HG02763 (cell line): ENCODE results near the gene SAMD4B.
"Not testable (repeated sequence)": the region's sequence is repeated elsewhere in the genome, so short reads cannot be mapped to it uniquely, and the experiment has no call there.

ENCODE experiments used
- ATAC-seq: cut with Tn5 transposase; IDR thresholded peaks from one replicate; pipeline ENCODE4 v1.9.1; 2021; ENCODE audit warnings: mild to moderate bottlenecking, moderate library complexity; ENCODE audit not compliant: unreplicated experiment

The SAMD4B gene

GRCh38 chr19:39341719-39342604 lies at the start of gene SAMD4B:
TSS of gene SAMD4B (plus strand) at chr19:39342421. CDS start at chr19:39356894, 14,473 bp downstream.
- ATAC-seq: peak; percentile 90

- no peak for ATAC-seq
These were observed 48.8 kb upstream of the SAMD4B start for GRCh38 chr19:39293394-39293793.

GRCh38 chr19:39296055-39296645 lies 46.1 kb upstream of the SAMD4B start, which contains the start of gene IFNL1:
TSS of gene IFNL1 (plus strand) at chr19:39296407. CDS start at chr19:39296422, 15 bp downstream.
- ATAC-seq: no peak

- ATAC-seq: no peak
These were observed 45.3 kb upstream of the SAMD4B start for GRCh38 chr19:39296906-39297305.

- no peak for ATAC-seq
These were observed 44.1 kb upstream of the SAMD4B start for GRCh38 chr19:39297931-39298634.

GRCh38 chr19:39299404-39299803 lies 42.8 kb upstream of the SAMD4B start:
- no peak for ATAC-seq

- no peak for ATAC-seq
These were observed 42.4 kb upstream of the SAMD4B start for GRCh38 chr19:39299832-39300231.

- no peak for ATAC-seq
These were observed 41.2 kb upstream of the SAMD4B start for GRCh38 chr19:39301021-39301420.

- no peak for ATAC-seq
These were observed 40.7 kb upstream of the SAMD4B start for GRCh38 chr19:39301562-39301961.

GRCh38 chr19:39303373-39304184 lies 38.6 kb upstream of the SAMD4B start:
- no peak for ATAC-seq

GRCh38 chr19:39304185-39304513 lies 38.1 kb upstream of the SAMD4B start:
- no peak for ATAC-seq

GRCh38 chr19:39304701-39305571 lies 37.3 kb upstream of the SAMD4B start:
- no peak for ATAC-seq

GRCh38 chr19:39306075-39306474 lies 36.1 kb upstream of the SAMD4B start:
- no peak for ATAC-seq

- no peak for ATAC-seq
These were observed 35.0 kb upstream of the SAMD4B start for GRCh38 chr19:39307046-39307821.

GRCh38 chr19:39307822-39308530 lies 34.2 kb upstream of the SAMD4B start:
- ATAC-seq: no peak

GRCh38 chr19:39308531-39309304 lies 33.5 kb upstream of the SAMD4B start:
- ATAC-seq: no peak

GRCh38 chr19:39309305-39309670 lies 32.9 kb upstream of the SAMD4B start:
- not testable (repeated sequence) for ATAC-seq
